Right lobe of liver (tissue), 6 donors: Measurements from ENCODE around the gene PAQR4. TPM values are rescaled to one million over a fixed set of nuclear protein-coding genes. Genes with fewer than 3 reads are reported as not detected.
A peak's percentile ranks its signal among the peaks of the same experiment; 100 is the strongest.

Experiments
- ATAC-seq, 4 donors: fragments of 200-7000 bp; cut with Tn5 transposase; one replicate each; pipeline ENCODE4 v1.9.1; 2020; ENCODE audit warnings: mild to moderate bottlenecking in 4 of 4, moderate library complexity in 4 of 4
- DNase-seq, 3 donors: peaks; one replicate each; pipeline ENCODE4 v3.0.0-alpha.2; 2020
- H3K27ac ChIP-seq, 3 donors: fragments of 200-600 bp; one replicate each; pipeline ENCODE4 v1.8.0; 2022
- H3K27me3 ChIP-seq, 2 donors: fragments of 200-600 bp; one replicate each; pipeline ENCODE4 v1.8.0; 2022
- H3K36me3 ChIP-seq, 4 donors: fragments of 200-600 bp; sonication (generic) in 1 of 4; one replicate each; pipeline versions ENCODE4 v1.5.1 to v1.8.0; 2017 to 2022; ENCODE audit warnings: control low read depth in 1 of 4
- H3K4me1 ChIP-seq, 4 donors: fragments of 200-600 bp; sonication (generic) in 1 of 4; one replicate each; pipeline versions ENCODE4 v1.5.1 to v1.8.0; 2017 to 2022; ENCODE audit warnings: control low read depth in 1 of 4
- H3K4me3 ChIP-seq, 3 donors: fragments of 200-600 bp; one replicate each; pipeline ENCODE4 v1.8.0; 2022
- H3K9me3 ChIP-seq, 4 donors: fragments of 200-600 bp; sonication (generic) in 1 of 4; one replicate each; pipeline versions ENCODE4 v1.5.1 to v1.8.0; 2017 to 2022; ENCODE audit warnings: control low read depth in 1 of 4
- POLR2A ChIP-seq: fragments of 450-650 bp; IDR thresholded peaks from one replicate; pipeline ENCODE4 v1.6.1; 2017; ENCODE audit warnings: antibody characterized with exemption, mild to moderate bottlenecking
- WGBS: methylation state at CpG from one replicate; pipeline ENCODE4 v1.1.6; 2018; ENCODE audit warnings: low coverage, low lambda C conversion rate; ENCODE audit not compliant: insufficient coverage; ENCODE audit errors: missing lambda C conversion rate; 5-methylcytosine and 5-hydroxymethylcytosine counted together
- intact Hi-C, 2 donors: fragments of 100-400 bp; cut with DNase I; formaldehyde crosslinking; loops; one replicate each; pipeline versions ENCODE4 v1.11.2 to v1.14.1; 2022
- total RNA-seq, 6 experiments: library from RNA; depleted of rRNA in 2 of 6; stranded (reverse); fragments of >200 nt in 2 of 6; fragmentation: NEBNext Ultra II Directional in 3 of 6; extraction: Animal tissue kit (Norgen Biotek cat#: 25700) in 3 of 6; gene quantifications; one replicate each; pipeline versions ENCODE4 v1.1.0 to v1.2.4, GENCODE V29; 2016 to 2023
- TF ChIP-seq, protein P1 (sequence below), 4 donors: fragments of 200-600 bp in 3 of 4; fragments of 450-650 bp in 1 of 4; IDR thresholded peaks; one replicate each; pipeline versions ENCODE4 v1.5.1 to v1.8.0; 2016 to 2022; ENCODE audit warnings: antibody characterized with exemption in 4 of 4, mild to moderate bottlenecking in 2 of 4
- donor health status: DM: no; HTN: yes; CAD: no.
- donor health status: DM: no; HTN: no; CAD: no.
- donor health status: DM: no; HTN: no; CAD: no.
- donor health status: DM: no; HTN: yes; CAD: no.
- donor health status: DM: no; HTN: yes; CAD: no.

PAQR4 gene
- total RNA-seq, 6 experiments from 2014 or later = 0.93 to 6.1 (median 3.3) TPM

DNA sequence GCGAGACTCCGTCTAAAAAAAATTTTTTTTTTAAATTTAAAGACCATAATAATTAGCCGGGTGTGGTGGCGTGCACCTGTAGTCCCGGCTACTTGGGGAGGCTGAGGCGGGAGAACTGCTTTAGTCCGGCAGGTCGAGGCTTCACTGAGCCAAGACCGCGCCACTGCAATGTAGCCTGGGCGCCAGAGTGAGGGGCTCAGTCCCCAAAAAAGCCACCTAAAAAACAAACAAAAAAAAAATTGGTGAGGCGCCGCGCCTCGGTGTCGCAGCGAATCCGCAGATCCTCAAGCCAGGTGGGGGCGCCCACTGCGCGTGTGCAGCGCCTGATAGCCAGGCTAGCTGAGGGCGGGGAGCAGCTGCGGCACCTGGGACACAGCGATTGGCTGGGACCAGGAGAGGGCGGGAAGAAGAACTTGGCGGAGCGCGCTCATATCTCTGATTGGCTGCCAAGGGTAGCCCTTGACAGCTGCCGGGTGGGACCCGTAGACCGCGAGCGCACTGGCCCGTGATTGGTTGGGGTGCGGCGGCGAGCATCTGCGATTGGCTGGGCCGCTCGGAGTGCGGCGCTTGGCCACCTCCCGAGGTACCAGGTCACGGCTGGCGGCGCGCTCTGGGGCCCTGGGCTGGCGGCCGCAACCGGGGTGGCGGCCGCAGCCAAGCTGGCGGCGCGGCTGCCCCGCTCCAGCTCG is 34.6 kb downstream of the PAQR4 start:
- H3K27ac ChIP-seq = peak overlapping the region in 1 of 3 donors; percentile 83

DNA sequence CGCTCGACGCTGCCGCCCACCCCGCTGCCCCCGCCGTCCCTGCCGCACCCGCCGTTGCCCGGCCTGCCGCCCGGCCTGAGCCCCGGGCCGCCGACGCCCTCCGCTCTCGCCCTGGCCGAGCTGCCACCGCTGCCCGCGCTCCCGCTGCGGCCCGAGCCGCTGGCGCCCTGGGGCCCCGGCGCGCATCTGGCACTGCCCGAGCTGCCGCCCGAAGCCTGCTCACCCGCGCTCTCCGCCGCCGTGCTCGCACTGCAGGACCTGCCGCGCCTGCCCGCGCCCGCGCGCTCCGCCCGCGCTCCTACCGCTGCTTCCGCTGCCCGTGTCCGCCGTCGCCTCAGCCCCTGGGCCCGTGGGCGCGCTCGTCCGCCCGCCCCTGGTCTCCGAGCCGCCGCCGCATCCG is 35.2 kb downstream of the PAQR4 start:
- no peak for ATAC-seq
- no peaks in the 10 kb centered on the region for H3K27me3 ChIP-seq
- H3K27ac ChIP-seq = peak overlapping the region in 1 of 3 donors; percentile 83
- TF ChIP-seq, protein P1, sequence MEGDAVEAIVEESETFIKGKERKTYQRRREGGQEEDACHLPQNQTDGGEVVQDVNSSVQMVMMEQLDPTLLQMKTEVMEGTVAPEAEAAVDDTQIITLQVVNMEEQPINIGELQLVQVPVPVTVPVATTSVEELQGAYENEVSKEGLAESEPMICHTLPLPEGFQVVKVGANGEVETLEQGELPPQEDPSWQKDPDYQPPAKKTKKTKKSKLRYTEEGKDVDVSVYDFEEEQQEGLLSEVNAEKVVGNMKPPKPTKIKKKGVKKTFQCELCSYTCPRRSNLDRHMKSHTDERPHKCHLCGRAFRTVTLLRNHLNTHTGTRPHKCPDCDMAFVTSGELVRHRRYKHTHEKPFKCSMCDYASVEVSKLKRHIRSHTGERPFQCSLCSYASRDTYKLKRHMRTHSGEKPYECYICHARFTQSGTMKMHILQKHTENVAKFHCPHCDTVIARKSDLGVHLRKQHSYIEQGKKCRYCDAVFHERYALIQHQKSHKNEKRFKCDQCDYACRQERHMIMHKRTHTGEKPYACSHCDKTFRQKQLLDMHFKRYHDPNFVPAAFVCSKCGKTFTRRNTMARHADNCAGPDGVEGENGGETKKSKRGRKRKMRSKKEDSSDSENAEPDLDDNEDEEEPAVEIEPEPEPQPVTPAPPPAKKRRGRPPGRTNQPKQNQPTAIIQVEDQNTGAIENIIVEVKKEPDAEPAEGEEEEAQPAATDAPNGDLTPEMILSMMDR (IDR thresholded peaks at IDR 0.05) = no peak
- intact Hi-C loops = no loop called here
- DNase-seq = no peak
- WGBS = no CpG with 5 or more reads among the region's 67 CpGs
- H3K4me3 ChIP-seq = peak overlapping the region in 1 of 3 donors; percentile 53
- peaks cover 0 to 35% (median 18%) of the 10 kb centered on the region in 4 donors for H3K4me1 ChIP-seq
- no peaks in the 10 kb centered on the region for H3K9me3 ChIP-seq
- H3K36me3 ChIP-seq = no peaks in the 10 kb centered on the region

More for the DNA sequence above, 34.6 kb downstream of the PAQR4 start:
- peak; percentile 82 to 92 (median 88) for ATAC-seq
- Histone ChIP-seq H3K4me3 (peak overlapping the region in 1 of 3 donors; percentile 53), H3K36me3 (no peaks in the 10 kb centered on the region), H3K27me3 (no peaks in the 10 kb centered on the region), H3K9me3 (no peaks in the 10 kb centered on the region), H3K4me1 (peaks cover 0 to 35% (median 18%) of the 10 kb centered on the region in 4 donors)
- intact Hi-C loops = loop anchor here in 1 of 2 donors (2.0 kb wide), 1 partner anchor 25 kb away; no protein-coding TSS in a partner anchor
- DNase-seq = peak; percentile 98 to 99 (median 99)
- peak; percentile 81 for TF ChIP-seq POLR2A
- TF ChIP-seq, protein P1 (IDR thresholded peaks at IDR 0.05) = peak; percentile 46 to 78 (median 58)
- WGBS = 21% methylated on average over 15 of the region's 58 CpGs

DNA sequence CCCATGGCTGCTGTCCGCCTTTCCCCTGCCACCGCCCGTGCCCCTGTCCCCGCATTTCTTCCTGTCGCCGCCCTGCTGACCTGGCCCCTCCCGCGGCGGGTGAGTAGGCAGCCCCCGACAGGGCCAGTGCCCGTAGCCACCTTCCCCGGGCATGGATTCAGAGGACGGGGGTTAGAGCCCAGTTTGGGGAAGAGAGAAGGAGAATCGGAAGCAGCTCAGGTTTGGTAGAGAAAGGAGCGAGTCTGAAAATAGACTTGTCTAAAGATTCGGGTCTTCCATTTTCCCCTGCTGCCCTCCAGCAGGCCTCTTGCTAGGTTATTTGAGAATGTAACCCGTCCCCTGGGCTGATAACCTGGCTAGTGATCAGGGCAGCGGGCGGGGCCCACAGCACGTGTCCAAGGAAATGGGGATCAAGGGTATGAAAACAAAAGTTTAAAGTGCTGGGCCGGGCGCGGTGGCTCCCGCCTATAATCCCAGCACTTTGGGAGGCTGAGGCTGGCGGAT is 35.7 kb downstream of the PAQR4 start:
- Histone ChIP-seq H3K27me3 (no peaks in the 10 kb centered on the region), H3K27ac (peak overlapping the region; percentile 76 to 95 (median 83)), H3K4me3 (peak overlapping the region; percentile 40 to 53 (median 44)), H3K4me1 (peaks cover 0 to 35% (median 18%) of the 10 kb centered on the region in 4 donors), H3K36me3 (no peaks in the 10 kb centered on the region), H3K9me3 (no peaks in the 10 kb centered on the region)
- 8% methylated on average over 23 of the region's 25 CpGs for WGBS
- peak; percentile 57 for TF ChIP-seq POLR2A
- TF ChIP-seq, protein P1 (IDR thresholded peaks at IDR 0.05) = no peak
- DNase-seq = peak; percentile 76 to 88 (median 83)
- intact Hi-C loops = no loop called here
- ATAC-seq = peak; percentile 19 to 44 (median 28)

DNA sequence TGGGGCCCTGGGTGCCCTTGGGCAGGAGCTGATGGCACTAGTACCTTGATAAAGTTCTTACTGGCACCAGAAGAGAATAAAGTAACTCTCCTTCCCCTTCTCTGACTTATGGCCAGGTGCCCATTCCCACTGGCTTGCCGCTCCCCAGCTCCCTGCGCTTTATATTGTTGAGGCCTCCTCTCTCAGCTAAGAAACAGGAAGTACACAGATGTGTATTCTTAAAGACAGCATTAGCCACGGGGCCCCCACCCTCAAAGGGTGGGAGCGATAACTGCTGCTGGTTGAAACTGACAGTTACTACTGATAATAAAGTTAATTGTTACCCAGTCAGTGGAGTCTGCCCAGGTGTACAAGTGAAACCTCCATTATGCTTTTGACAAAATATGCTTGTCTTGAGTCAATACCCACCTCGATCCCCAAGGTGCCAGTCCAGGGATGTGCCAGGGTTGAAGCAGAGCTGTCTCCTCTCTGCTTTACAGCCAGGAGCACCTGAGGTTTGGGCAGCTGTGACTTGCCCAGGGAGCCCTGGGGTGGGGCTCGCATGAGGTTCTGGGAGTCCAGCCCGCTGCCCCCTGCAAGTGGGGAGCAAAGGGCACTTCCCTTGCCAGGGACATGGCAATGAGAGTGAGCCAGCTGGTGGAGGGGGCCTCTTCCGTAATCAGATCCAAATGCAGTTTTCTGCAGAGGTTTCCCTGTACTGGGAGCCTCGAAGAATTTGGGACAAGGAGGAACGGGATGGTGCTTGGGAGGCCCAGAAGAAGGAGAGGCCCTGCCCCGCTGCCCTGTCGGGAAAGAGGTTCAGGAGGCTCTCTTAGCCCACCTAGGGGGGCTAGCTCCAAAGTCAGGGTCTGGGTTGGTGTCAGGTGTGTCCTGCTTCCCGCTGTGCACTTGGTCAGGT is 38.2 kb downstream of the PAQR4 start:
- WGBS = 23% methylated on average over 6 of the region's 13 CpGs
- DNase-seq (peak; percentile 64 to 84 (median 83)), ATAC-seq (peak; percentile 6 to 34 (median 30))
- peak overlapping the region in 2 of 3 donors; percentile 14 to 24 for H3K4me3 ChIP-seq
- intact Hi-C loops = no loop called here
- H3K27ac ChIP-seq = peak overlapping the region; percentile 76 to 95 (median 83)
- no peaks in the 10 kb centered on the region for H3K36me3 ChIP-seq
- H3K9me3 ChIP-seq = no peaks in the 10 kb centered on the region
- TF ChIP-seq, protein P1 (IDR thresholded peaks at IDR 0.05) = no peak
- peak; percentile 60 for TF ChIP-seq POLR2A
- H3K4me1 ChIP-seq = peaks cover 0 to 35% (median 18%) of the 10 kb centered on the region in 4 donors
- H3K27me3 ChIP-seq = no peaks in the 10 kb centered on the region
